NCI-H187 treated with DMSO at 0.1 percent for 48 hours (cell line): ENCODE data around the gene OR12D3.
"Not testable (repeated sequence)": the region's sequence is repeated elsewhere in the genome, so short reads cannot be mapped to it uniquely, and the experiment has no call there.

Source experiments
- DNase-seq: peaks from one replicate; lab custom pipeline; 2025; lab: John Stamatoyannopoulos, UW

OR12D3 gene, protein sequence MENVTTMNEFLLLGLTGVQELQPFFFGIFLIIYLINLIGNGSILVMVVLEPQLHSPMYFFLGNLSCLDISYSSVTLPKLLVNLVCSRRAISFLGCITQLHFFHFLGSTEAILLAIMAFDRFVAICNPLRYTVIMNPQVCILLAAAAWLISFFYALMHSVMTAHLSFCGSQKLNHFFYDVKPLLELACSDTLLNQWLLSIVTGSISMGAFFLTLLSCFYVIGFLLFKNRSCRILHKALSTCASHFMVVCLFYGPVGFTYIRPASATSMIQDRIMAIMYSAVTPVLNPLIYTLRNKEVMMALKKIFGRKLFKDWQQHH

DNA sequence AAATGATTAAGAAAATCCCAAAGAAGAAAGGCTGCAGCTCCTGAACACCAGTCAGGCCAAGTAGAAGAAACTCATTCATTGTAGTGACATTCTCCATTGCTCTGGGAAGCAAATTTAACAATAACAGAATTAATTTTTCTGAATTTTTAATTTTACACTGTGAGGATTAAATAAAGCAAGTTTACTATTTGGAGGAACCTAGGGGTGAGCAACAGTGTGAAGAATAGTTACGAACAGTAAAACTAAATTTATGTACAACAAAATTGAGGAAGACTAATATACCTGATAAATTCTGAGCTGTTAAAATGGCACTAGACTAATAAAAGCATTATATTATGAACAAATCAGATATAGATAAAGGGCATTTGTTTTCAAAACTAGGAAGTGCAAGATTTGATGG is at the start of gene OR12D3:
TSS of gene OR12D3 (minus strand) at position 101 of the 400 bp plus-strand sequence. CDS start at position 97, 4 bp downstream.
- DNase-seq = no peak

DNA sequence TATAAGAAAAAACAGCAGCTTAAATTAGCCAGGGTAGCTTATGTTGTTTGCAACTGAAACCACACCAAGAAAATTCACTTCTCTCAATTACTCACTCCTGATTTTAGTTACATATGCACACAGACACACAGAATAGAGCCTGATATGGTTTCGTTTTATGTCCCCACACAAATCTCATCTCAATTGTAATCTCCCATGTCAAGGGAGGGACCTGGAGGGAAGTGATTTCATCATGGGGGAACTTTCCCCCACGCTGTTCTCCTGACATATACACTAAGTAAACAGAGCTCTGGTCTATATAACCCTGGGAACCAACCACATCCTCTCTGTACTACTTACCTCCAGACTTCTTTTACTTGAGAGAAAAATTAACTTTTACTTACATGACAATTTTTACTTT is 49.5 kb upstream of the OR12D3 start:
- DNase-seq = no peak

DNA sequence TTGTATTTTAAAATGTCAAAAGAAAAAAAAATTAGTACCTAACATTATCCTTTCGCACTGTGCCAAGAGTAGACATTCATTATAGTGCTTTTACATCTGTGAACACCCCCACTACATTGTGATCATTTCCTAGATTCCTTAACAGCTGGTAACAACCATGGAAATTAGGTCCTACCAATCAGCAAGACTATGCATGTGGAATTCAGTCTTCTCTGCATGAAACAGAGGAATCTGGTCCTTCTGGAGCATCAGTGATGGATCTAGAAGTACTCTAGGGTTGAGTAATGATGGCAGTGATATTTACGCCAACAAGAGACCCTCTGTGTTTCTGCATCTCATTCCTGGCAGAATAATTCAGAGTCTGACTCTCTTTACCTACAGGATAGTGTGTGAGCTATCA is 49.1 kb upstream of the OR12D3 start:
- DNase-seq = no peak

DNA sequence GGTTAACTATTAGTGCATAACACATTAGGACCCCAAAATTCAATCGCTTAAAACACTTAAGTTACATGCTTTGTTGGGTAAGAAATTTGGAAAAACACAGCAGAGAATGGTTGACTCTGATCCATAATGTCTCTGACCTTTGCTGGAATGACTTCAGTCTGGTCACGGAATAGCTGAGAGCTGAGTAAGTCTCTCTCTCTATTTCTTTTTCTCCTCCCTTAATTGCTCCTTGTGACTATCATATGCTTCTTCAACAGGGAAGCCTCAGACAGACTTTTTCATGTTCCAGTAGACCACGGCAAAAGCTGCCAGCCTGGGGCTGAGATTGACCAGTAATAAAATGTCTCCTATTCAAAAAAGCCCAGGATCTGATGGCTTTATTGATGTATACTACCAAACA is 44.4 kb upstream of the OR12D3 start:
- no peak for DNase-seq

DNA sequence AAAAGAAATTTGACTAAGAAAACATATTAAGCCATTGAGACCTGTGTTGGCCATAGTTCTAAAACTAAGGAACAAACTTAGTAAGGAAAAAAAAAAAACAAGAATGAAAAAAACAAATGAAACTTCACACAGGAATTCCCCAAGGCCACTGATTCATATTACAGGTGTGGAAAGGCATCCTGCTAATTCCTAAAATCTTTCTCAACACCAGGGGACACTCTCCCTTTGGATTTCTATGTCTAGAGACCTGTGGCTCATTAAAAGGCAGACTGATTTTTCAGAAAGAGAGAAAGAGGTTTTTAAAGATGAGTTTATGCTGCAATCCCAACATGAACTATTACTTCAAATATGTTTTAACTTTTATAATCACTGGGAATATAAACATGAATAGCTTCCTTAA is 39.5 kb upstream of the OR12D3 start, which contains the start of gene OR12D1:
TSS of gene OR12D1 (plus strand) at position 341 of the 400 bp plus-strand sequence.
- no peak for DNase-seq

DNA sequence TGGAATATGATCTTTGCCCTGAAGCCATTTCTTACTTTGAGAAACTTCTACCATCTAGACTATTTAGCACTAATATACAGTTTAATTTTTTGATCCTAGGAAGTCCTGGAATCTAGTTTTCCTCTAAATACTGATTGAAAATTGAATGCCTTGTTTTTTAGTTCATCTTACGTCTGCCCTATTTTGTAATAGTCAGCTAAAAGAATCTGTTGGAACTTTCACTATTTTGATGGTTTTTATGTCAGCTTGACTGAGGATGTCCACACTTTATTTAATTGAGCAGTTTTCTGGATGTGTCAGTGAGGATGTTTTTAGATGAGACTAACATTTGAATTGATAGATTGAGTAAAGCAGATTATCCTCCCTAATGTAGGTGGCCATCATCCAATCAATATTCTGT is 28.7 kb upstream of the OR12D3 start:
- DNase-seq = no peak

DNA sequence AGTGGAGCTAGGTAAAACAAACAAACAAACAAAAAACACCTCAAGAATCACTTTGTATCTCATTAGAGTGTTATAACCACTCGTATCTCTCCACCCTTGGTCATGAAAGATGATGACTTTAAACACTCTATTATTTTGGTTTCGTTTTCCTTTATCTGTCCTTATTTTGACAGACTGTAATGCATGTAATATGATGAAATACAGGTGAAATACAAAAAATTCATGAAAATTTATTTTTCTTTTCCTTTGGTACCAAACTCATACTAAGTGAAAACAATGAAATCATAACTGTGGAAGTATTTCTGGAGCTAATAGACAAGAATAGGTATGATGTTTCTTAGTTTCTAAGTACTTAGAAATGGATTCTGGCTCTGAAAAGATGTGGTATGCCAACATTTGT is 24.4 kb upstream of the OR12D3 start:
- no peak for DNase-seq

DNA sequence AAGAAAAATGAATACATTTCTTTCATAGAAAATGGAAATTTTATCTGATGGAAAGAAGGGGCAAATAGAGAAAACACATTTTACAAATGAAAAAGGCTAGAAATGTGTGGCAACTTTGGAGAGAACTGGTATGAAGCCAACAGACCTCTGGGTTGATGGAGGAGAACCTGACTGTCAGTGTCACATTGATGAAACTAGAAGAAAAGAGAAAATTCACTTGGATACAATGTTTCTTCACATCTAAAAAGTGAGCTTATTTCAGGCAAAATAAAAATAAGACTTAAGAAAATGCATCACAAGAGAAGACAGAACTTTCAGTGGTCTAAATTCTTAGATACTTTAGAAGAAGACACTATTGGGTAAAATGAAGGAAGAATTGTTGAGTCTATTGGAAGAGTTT is 20.2 kb upstream of the OR12D3 start, which contains the start of gene OR12D2:
TSS of gene OR12D2 (plus strand) at position 301 of the 400 bp plus-strand sequence. CDS start 1,069 bp downstream, outside the sequence.
- DNase-seq = no peak

DNA sequence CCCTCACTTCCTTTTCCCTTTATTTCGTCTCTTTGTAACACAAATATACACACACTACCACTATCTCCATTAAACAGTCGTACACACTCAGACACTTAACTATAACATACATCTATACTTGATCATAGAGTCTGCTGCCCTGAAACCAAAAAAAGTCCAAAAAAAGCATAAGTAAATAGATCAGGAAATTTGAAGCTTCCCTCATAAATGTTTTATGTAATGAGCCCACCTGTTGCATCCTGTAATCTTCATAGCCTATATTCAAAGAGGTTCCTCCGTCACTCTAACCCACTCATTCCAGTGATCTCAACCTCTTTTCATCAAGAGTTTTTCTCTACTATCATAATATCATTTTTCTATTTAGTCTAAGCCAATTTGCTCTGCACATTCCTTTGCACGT is 13.4 kb upstream of the OR12D3 start:
- DNase-seq = no peak

DNA sequence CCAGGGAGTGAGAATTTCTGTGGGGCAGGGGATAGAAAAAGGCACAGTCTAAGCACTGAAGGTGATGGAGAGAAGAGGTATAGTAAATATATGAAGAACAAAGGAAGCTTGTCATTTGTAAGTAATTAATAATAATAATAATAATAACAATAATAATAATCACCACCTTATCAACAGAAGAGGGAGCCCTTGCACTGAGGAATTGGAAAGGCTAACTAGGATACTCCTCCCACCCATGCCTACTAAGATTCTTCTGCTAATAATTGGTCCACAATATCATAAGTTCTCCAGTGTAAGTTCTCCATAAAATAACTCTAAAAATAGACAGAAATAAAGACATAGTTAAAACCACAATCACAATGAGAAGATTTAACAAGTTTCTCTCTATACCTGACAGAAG is 912 bp upstream of the OR12D3 start:
- DNase-seq = no peak

DNA sequence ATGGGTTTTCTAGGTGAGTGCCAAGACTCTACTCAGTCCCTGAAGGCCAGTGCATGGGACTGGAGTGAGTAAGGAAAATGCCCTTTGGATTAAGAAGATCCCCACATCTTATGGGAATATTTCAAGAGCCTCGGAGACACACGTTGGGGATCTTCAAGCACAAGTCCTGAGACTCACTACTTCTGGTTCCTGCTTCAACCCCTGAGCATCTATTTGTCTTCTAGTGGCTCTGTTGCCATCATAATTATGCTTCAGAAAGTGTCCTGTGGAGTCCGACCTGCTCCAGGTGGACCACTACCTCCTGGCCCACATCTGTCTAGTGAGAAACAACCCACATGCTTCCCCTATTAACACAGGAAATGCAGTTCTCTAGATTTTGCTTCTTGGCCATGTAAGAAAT is 6.3 kb downstream of the OR12D3 start, which contains the start of gene OR5V1:
TSS of gene OR5V1 (minus strand) at position 101 of the 400 bp plus-strand sequence. CDS start 12,670 bp downstream, outside the sequence.
- DNase-seq = no peak

DNA sequence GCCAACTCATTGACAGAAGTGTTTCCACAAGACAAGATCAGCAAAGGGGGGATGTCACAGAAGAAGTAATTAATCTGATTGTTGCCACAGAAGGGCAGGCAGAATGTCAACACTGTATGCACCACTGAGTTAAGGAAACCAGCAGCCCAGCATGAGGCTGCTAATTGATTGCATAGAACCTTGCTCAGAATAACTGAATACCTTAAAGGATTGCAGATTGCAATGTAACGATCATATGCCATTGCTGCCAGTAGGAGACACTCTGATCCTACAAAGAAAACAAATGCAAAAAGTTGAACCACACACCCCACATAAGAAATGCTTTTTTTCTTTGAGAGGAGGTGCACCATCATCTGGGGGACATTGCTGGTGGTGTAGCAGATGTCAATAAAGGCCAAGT is 19.5 kb downstream of the OR12D3 start:
- DNase-seq = no peak

DNA sequence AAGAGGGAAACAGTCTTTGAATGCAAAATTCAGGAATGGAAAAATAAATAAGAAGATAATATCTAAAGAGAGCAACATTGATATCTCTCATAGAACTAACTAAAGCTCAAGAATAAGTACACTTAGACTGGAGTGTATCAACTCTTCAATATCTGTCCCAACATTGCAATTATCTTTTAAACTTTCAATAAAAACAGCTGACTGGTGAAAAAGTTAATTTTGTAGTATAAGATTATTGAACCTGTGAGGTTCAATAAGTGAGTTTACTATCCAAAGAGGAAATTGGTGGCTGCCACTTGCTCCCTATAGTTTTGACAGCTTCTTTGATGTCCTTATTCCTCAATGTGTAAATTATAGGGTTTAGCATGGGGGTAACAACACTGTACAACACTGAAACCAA is 20.1 kb downstream of the OR12D3 start:
- no peak for DNase-seq

DNA sequence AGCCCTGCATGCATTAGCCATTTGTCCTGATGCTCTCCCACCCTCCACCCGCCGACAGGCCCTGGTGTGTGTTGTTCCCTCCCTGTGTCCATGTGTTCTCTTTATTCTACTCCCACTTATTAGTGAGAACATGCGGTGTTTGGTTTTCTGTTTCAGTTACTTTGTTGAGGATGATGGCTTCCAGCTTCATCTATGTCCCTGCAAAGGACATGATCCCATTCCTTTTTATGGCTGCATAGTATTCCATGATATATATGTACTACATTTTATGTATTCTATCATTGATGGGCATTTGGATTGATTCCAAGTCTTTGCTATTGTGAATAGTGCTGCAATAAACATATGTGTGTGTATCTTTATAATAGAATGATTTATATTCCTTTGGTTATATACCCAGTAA is 25.7 kb downstream of the OR12D3 start:
- DNase-seq = not testable (repeated sequence)

DNA sequence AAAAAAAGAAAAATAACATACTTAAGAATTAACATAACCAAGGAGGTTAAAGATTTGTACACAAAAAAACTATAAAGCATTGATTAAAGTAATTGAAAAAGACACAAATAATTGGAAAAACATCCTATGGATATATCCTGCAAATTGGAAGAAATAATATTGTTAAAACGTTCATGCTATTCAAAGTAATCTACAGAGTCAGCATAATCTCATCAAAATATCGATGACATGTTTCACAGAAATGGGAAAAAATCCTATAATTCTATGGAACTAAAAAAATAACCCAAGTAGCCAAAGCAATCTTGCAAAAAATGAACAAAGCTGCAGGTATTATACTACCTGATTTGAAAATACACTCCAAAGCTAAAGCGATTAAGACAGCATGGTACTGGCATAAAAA is 29.7 kb downstream of the OR12D3 start:
- DNase-seq = no peak

DNA sequence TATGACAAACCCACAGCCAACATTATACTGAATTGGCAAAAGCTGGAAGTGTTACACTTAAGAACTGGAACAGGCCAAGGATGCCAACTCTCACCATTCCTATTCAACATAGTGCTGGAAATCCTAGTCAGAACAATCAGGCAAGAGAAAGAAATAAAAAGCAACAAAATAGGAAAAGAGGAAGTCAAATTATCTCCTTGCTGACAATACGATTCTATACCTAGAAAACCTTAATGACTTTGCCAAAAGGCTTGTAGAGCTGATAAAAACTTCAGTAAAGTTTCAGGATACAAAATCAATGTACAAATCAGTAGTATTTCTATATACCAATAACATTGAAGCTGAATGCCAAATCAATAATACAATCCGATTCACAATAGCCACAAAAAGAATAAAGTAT is 38.8 kb downstream of the OR12D3 start:
- no peak for DNase-seq

DNA sequence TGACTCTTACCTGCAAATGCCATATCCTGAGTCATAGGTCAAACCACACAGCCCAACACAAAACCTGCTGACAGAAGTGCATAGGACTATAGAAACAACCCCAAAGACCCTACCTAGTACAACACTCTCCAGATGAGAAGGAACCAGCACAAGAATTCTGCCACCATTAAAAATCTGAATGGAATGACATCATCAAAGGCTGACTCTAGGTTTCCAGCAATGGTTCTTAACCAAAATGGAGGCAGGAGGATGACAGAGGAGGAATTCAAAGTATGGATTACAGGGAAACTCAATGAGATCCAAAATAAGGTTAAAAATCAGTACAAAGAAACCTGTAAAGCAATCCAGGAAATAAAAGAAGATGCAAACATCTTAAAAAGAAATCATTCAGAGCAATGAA is 42.4 kb downstream of the OR12D3 start:
- no peak for DNase-seq

DNA sequence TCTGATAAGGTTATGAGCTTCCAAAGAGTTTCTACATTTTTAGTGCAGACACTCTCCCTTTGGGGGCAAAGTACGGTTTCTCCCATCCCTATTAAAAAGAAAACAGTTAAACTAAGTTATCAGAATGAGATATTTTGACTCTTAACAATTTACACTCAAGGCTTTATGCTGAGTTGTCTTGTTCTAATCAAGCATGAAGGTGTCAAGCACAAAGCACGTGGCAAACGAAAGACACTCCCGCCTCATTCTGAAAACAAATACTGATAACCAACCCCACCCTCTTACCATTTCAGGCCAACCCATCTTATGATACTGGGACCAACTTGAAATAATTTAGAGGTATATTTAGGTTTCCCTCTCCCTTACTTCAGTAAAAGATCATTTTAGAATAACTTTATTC is 49.3 kb downstream of the OR12D3 start:
- DNase-seq = no peak
